ENCODE results near the gene BSG. TPM values are rescaled to one million over a fixed set of nuclear protein-coding genes. Genes with fewer than 3 reads are reported as not detected.

The BSG gene
- total and polyA plus RNA-seq, 11 donors: 727 to 2,989 (median 1,462) TPM

GRCh38 chr19:632579-633067 lies 60.2 kb downstream of the BSG start:
- Histone ChIP-seq H3K9me3 (no peaks in the 10 kb centered on the region), H3K4me1 (peaks cover 6 to 28% (median 17%) of the 10 kb centered on the region in 12 donors), H3K4me3 (peak overlapping the region; percentile 57 to 99 (median 96)), H3K27ac (peak overlapping the region in 11 of 12 donors; percentile 33 to 86 (median 79)), H3K27me3 (no peaks in the 10 kb centered on the region), H3K36me3 (peaks cover 0 to 24% (median 18%) of the 10 kb centered on the region in 9 donors)
- TF ChIP-seq CTCF (IDR thresholded peaks at IDR 0.05) (no peak), POLR2A (IDR thresholded peaks at IDR 0.05) (no peak)
- DNase-seq: no peak
- 0 to 4% (median 3%) methylated on average over 17 to 35 of the region's 35 CpGs for WGBS, 4 donors
- intact Hi-C loops (cut with DNase I): loop anchor here in 2 of 10 donors (5.0 to 10.0 kb wide), 2 partner anchors 50 to 98 kb away; partner anchors contain the start of gene CDC34 (in 1 of the 2)
- peak in 1 of 4 donors; percentile 21 for ATAC-seq

Other genes starting within 250 kb of the BSG start
- 10 to 100 TPM; 15.7 to 30.3 (median 19.5) TPM for gene MIER2, start 227.8 kb upstream of the BSG start, total RNA-seq
- 10 to 100 TPM; 18.7 to 22.2 TPM for gene MIER2, start 227.8 kb upstream of the BSG start, polyA plus RNA-seq
- gene C2CD4C, start 163.4 kb upstream of the BSG start, total RNA-seq: 1 to 10 TPM in 5 of 9 donors, under 1 TPM in 4; 0.12 to 2.2 (median 1.1) TPM
- 1 to 10 TPM; 1.3 to 1.4 TPM for gene C2CD4C, start 163.4 kb upstream of the BSG start, polyA plus RNA-seq
- gene SHC2, start 111.6 kb upstream of the BSG start, total RNA-seq: 10 to 100 TPM in 7 of 9 donors, 1 to 10 TPM in 2; 9.1 to 35.8 (median 14.6) TPM
- gene SHC2, start 111.6 kb upstream of the BSG start, polyA plus RNA-seq: 10 to 100 TPM in 1 of 2 donors, 1 to 10 TPM in 1; 6.7 to 22.3 TPM
- gene MADCAM1, start 76.1 kb upstream of the BSG start, total RNA-seq: under 1 TPM in 8 of 9 donors, not detected in 1; 0.23 to 0.56 (median 0.36) TPM
- gene MADCAM1, start 76.1 kb upstream of the BSG start, polyA plus RNA-seq: under 1 TPM; 0.04 to 0.61 TPM
- 10 to 100 TPM in 8 of 9 donors, 1 to 10 TPM in 1; 5.7 to 39.3 (median 11.3) TPM for gene TPGS1, start 65.1 kb upstream of the BSG start, total RNA-seq
- gene TPGS1, start 65.1 kb upstream of the BSG start, polyA plus RNA-seq: 10 to 100 TPM; 18.3 to 18.6 TPM
- 100 to 1,000 TPM in 3 of 9 donors, 10 to 100 TPM in 6; 61.9 to 200 (median 84.6) TPM for gene CDC34, start 40.8 kb upstream of the BSG start, total RNA-seq
- 100 to 1,000 TPM; 122 to 148 TPM for gene CDC34, start 40.8 kb upstream of the BSG start, polyA plus RNA-seq
- 1 to 10 TPM in 2 of 9 donors, under 1 TPM in 2, not detected in 5; 0.40 to 3.0 (median 0.87) TPM for gene GZMM, start 28.5 kb upstream of the BSG start, total RNA-seq
- gene GZMM, start 28.5 kb upstream of the BSG start, polyA plus RNA-seq: under 1 TPM; 0.12 to 0.34 TPM
- gene HCN2, start 17.3 kb downstream of the BSG start, total RNA-seq: 10 to 100 TPM in 7 of 9 donors, 1 to 10 TPM in 2; 4.1 to 27.4 (median 15.4) TPM
- gene HCN2, start 17.3 kb downstream of the BSG start, polyA plus RNA-seq: 10 to 100 TPM in 1 of 2 donors, 1 to 10 TPM in 1; 4.8 to 22.4 TPM
- 10 to 100 TPM; 32.0 to 78.0 (median 41.5) TPM for gene POLRMT, start 60.9 kb downstream of the BSG start, total RNA-seq
- 10 to 100 TPM; 38.8 to 75.2 TPM for gene POLRMT, start 60.9 kb downstream of the BSG start, polyA plus RNA-seq
- under 1 TPM in 3 of 9 donors, not detected in 6; 0.16 to 0.36 (median 0.20) TPM for gene FGF22, start 67.3 kb downstream of the BSG start, total RNA-seq
- gene FGF22, start 67.3 kb downstream of the BSG start, polyA plus RNA-seq: under 1 TPM; 0.07 to 0.11 TPM
- 100 to 1,000 TPM in 1 of 9 donors, 10 to 100 TPM in 8; 21.6 to 105 (median 29.4) TPM for gene RNF126, start 90.6 kb downstream of the BSG start, total RNA-seq
- 10 to 100 TPM; 23.5 to 45.2 TPM for gene RNF126, start 90.6 kb downstream of the BSG start, polyA plus RNA-seq
- gene FSTL3, start 103.8 kb downstream of the BSG start, total RNA-seq: 100 to 1,000 TPM in 4 of 9 donors, 10 to 100 TPM in 5; 41.7 to 347 (median 99.9) TPM
- 100 to 1,000 TPM; 131 to 376 TPM for gene FSTL3, start 103.8 kb downstream of the BSG start, polyA plus RNA-seq
- not detected for gene PRSS57, start 122.9 kb downstream of the BSG start, total RNA-seq
- gene PRSS57, start 122.9 kb downstream of the BSG start, polyA plus RNA-seq: not detected
- gene PALM, start 136.3 kb downstream of the BSG start, total RNA-seq: 10 to 100 TPM; 13.5 to 42.3 (median 23.3) TPM
- 10 to 100 TPM; 15.7 to 23.8 TPM for gene PALM, start 136.3 kb downstream of the BSG start, polyA plus RNA-seq
- gene MISP, start 178.5 kb downstream of the BSG start, total RNA-seq: 1 to 10 TPM in 1 of 9 donors, not detected in 8; 1.1 TPM
- under 1 TPM in 1 of 2 donors, not detected in 1; 0.06 TPM for gene MISP, start 178.5 kb downstream of the BSG start, polyA plus RNA-seq
- gene PTBP1, start 224.9 kb downstream of the BSG start, total RNA-seq: 100 to 1,000 TPM in 1 of 9 donors, 10 to 100 TPM in 8; 47.6 to 144 (median 55.6) TPM
- gene PTBP1, start 224.9 kb downstream of the BSG start, polyA plus RNA-seq: 10 to 100 TPM; 39.2 to 52.2 TPM
- gene PLPPR3, start 249.4 kb downstream of the BSG start, total RNA-seq: under 1 TPM in 3 of 9 donors, not detected in 6; 0.10 to 0.50 (median 0.14) TPM
- not detected for gene PLPPR3, start 249.4 kb downstream of the BSG start, polyA plus RNA-seq

Measured in heart left ventricle (tissue), 16 donors.